DND-41 (cell line): Measurements from ENCODE around the gene DPYSL3.

ENCODE experiments used
- CTCF ChIP-seq: IDR thresholded peaks from 2 replicates; pipeline ENCODE4 v1.5.1; 2012; ENCODE audit warnings: borderline replicate concordance, low read length, moderate library complexity, mild to moderate bottlenecking; ENCODE audit not compliant: poor library complexity, severe bottlenecking; ENCODE audit errors: extremely low read depth
- EZH2 ChIP-seq: IDR thresholded peaks from 3 replicates; pipeline ENCODE4 v1.6.1; 2012; ENCODE audit warnings: borderline replicate concordance, low read depth, mild to moderate bottlenecking, moderate library complexity, low read length, inconsistent platforms; ENCODE audit not compliant: severe bottlenecking

DNA sequence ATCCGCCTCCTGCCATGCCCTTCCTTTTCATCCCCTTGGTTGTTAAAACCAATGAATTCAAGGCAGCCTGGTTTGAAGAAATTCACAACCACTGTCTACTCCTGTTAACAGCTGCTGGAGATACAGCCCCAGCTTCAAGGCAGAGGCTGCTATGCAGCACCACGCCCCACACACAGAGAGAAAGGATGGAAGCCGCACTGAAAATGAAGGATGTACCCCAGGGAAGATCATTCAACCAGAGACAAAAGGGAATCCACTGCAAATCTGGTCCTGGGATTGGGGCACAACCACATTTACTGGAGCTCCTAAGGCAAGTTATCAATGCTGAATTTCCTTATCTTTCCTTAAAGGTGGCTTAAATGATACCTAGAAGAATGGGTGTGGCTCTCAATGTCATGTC is 58.7 kb downstream of the DPYSL3 start:
- TF ChIP-seq CTCF, result no peak
- no peak for TF ChIP-seq EZH2
